Activated T-helper 17 cell treated with anti-CD3 and anti-CD28 coated beads, Interleukin-2, amount 50 U/mL, for 72 hours (primary cell): ENCODE data around the gene CETN1. TPM values are rescaled to one million over a fixed set of nuclear protein-coding genes. Genes with fewer than 3 reads are reported as not detected.

ENCODE experiments used
- ATAC-seq: fragments of 150-1000 bp; cut with Tn5 transposase; replicated peaks from 2 replicates; pipeline ENCODE4 v1.10.0; 2021; ENCODE audit warnings: mild to moderate bottlenecking, moderate library complexity
- H3K27ac Mint-ChIP-seq: one replicate; pipeline ENCODE4 v1.8.0; 2022; ENCODE audit warnings: mixed read lengths
- H3K27me3 Mint-ChIP-seq: one replicate; pipeline ENCODE4 v1.8.0; 2022; ENCODE audit warnings: mixed read lengths
- H3K36me3 Mint-ChIP-seq: one replicate; pipeline ENCODE4 v1.8.0; 2022; ENCODE audit warnings: low read depth, mild to moderate bottlenecking, mixed read lengths
- H3K4me1 Mint-ChIP-seq: one replicate; pipeline ENCODE4 v1.8.0; 2022; ENCODE audit warnings: mixed read lengths
- H3K4me3 Mint-ChIP-seq: one replicate; pipeline ENCODE4 v1.8.0; 2022; ENCODE audit warnings: mild to moderate bottlenecking, mixed read lengths
- H3K9me3 Mint-ChIP-seq: one replicate; pipeline ENCODE4 v1.8.0; 2022; ENCODE audit warnings: mixed read lengths
- total RNA-seq, 2 donors: library from RNA; stranded (reverse); gene quantifications; one replicate each; pipeline ENCODE4 v1.2.3, GENCODE V29; 2022

The CETN1 gene
- total RNA-seq, 2 donors from 2014 or later, result not detected

DNA sequence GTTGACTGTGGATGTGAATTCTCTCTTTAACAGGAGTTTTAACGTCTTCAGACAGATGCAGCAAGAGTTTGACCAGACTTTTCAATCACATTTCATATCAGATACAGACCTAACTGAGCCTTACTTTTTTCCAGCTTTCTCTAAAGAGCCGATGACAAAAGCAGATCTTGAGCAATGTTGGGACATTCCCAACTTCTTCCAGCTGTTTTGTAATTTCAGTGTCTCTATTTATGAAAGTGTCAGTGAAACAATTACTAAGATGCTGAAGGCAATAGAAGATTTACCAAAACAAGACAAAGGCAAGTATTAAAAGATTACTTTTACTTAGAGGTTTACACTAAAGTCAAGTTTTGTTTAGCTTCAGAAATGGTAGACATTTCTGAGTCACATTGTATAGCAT is 47.1 kb downstream of the CETN1 start:
- Mint-ChIP-seq H3K36me3 (no peaks in the 10 kb centered on the region), H3K4me3 (no peak overlapping the region), H3K27me3 (peaks cover 24% of the 10 kb centered on the region), H3K27ac (no peak overlapping the region), H3K4me1 (no peaks in the 10 kb centered on the region), H3K9me3 (no peaks in the 10 kb centered on the region)
- ATAC-seq, result no peak

DNA sequence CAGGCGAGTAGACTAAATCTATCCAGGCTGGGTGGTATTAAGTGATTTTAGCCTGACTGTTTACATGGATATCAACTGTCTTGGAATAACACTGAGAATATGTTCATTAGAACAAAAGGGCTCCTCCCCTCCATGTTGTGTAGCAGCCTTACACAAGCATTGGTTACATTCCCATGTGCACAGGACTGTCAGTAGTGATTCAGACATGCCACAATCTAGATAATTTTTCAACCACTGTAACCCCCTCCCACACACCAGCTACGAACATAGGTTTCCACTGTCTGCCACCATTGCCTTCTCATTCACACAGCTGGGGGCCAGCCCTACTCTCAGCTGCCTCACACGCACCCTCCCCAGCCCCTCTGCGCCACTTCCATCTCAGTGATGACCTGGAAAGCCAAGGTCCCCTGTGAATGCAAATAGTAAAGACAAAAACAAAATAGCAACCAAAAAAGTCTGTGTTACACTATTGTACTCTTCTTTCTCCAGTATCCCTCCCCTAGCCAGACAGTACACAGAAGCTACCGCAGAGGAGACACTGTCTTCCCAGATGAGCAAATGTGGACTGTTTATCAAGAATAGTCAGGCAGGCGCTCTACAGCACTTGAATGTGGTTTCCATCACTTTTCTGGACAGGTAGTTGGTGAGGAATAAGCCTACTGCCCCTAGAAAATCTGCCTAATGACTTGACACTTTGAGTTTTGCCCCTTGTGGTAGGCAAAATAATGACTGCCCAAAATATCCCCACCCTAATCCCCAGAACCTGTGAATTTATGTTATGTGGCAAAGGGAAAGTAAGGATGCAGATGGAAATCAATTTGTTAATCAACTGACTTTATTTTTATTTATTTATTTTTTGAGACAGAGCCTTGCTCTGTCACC is 49.3 kb downstream of the CETN1 start:
- H3K9me3 Mint-ChIP-seq, result no peaks in the 10 kb centered on the region
- peaks cover 22% of the 10 kb centered on the region for H3K27me3 Mint-ChIP-seq
- peak overlapping the region; percentile 2 for H3K27ac Mint-ChIP-seq
- H3K4me1 Mint-ChIP-seq, result no peaks in the 10 kb centered on the region
- peak; percentile 82 for ATAC-seq
- no peaks in the 10 kb centered on the region for H3K36me3 Mint-ChIP-seq
- no peak overlapping the region for H3K4me3 Mint-ChIP-seq

DNA sequence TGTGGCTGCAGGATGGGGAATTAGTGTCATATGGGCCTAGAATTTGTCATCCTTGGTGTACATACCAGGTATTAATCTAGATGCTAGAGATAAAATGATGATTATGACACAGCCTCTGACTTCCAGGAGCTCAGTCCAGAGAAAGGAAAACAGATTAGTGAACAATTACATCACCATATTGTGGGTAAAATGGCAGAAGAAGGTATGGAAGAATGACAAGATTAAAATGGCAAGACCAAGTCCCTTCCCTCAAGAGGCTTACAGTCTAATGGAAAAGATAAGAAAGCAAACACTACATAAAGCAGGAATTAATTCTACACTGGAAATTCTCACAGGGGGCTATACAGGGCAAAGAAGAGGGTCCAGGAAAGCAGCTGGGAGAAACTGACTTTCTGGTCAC is 51.4 kb downstream of the CETN1 start:
- ATAC-seq, result no peak
- Mint-ChIP-seq H3K27ac (no peak overlapping the region), H3K9me3 (no peaks in the 10 kb centered on the region), H3K4me3 (no peak overlapping the region), H3K36me3 (no peaks in the 10 kb centered on the region), H3K4me1 (no peaks in the 10 kb centered on the region), H3K27me3 (peaks cover 14% of the 10 kb centered on the region)

Other genes starting within 250 kb of the CETN1 start
- gene COLEC12, start 79.7 kb upstream of the CETN1 start, total RNA-seq, result not detected
- not detected for gene CLUL1, start 16.6 kb downstream of the CETN1 start, total RNA-seq
- gene TYMS, start 77.3 kb downstream of the CETN1 start, total RNA-seq, result 100 to 1,000 TPM; 268 to 414 TPM
- 10 to 100 TPM; 61.6 to 89.8 TPM for gene ENOSF1, start 132.2 kb downstream of the CETN1 start, total RNA-seq
- gene YES1, start 231.9 kb downstream of the CETN1 start, total RNA-seq, result 10 to 100 TPM; 12.1 to 22.0 TPM